Loucy (cell line): ENCODE data around the gene ZSCAN30.

Source experiments
- CTCF ChIP-seq: fragments of 200-600 bp; sonication (generic); conservative IDR thresholded peaks from 2 replicates; pipeline ENCODE4 v1.5.1; 2014; ENCODE audit warnings: mild to moderate bottlenecking, antibody characterized with exemption, low read length
- EZH2phosphoT487 ChIP-seq: fragments of 200-600 bp; IDR thresholded peaks from 2 replicates; pipeline ENCODE4 v1.6.1; 2018; ENCODE audit warnings: antibody characterized with exemption, mild to moderate bottlenecking, moderate library complexity, borderline replicate concordance

GRCh38 chr18:35203067-35203466 lies 87.0 kb downstream of the ZSCAN30 start:
- TF ChIP-seq CTCF = no peak
- no peak for TF ChIP-seq EZH2phosphoT487
